ENCODE data around the gene BCL11A.
A peak's percentile ranks its signal among the peaks of the same experiment; 100 is the strongest.

The BCL11A gene

DNA sequence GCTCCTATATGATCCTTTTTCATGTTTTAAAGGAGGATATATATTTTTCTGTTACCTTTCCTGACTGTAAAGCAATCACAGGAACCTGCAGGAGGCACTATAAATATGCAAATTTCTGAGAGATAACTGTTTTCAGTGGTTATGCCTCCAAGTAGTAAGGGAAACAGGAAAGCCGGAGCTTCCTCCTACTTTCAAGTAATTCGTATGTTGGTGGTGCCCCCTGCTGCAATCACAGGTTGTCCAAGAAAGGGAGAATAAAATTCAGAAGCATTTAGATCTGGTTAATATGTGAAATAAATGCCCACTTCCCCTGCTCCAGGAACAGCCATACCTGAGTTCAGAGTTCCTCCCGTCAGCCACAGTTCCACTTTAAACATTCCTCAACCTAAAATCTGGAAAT is 12.0 kb upstream of the BCL11A start:
- Histone ChIP-seq H3K27ac (ENCODE audit: low read depth, low read length) (no peak overlapping the region), H3K27me3 (ENCODE audit: control insufficient read depth, low read length) (peaks cover 45% of the 10 kb centered on the region)
- TF ChIP-seq EZH2phosphoT487 (IDR thresholded peaks at IDR 0.05; ENCODE audit: borderline replicate concordance, low read length): no peak
- TF ChIP-seq, protein P1, sequence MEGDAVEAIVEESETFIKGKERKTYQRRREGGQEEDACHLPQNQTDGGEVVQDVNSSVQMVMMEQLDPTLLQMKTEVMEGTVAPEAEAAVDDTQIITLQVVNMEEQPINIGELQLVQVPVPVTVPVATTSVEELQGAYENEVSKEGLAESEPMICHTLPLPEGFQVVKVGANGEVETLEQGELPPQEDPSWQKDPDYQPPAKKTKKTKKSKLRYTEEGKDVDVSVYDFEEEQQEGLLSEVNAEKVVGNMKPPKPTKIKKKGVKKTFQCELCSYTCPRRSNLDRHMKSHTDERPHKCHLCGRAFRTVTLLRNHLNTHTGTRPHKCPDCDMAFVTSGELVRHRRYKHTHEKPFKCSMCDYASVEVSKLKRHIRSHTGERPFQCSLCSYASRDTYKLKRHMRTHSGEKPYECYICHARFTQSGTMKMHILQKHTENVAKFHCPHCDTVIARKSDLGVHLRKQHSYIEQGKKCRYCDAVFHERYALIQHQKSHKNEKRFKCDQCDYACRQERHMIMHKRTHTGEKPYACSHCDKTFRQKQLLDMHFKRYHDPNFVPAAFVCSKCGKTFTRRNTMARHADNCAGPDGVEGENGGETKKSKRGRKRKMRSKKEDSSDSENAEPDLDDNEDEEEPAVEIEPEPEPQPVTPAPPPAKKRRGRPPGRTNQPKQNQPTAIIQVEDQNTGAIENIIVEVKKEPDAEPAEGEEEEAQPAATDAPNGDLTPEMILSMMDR (IDR thresholded peaks at IDR 0.05; ENCODE audit: low read depth, low read length, poor library complexity, severe bottlenecking): peak; percentile 72

DNA sequence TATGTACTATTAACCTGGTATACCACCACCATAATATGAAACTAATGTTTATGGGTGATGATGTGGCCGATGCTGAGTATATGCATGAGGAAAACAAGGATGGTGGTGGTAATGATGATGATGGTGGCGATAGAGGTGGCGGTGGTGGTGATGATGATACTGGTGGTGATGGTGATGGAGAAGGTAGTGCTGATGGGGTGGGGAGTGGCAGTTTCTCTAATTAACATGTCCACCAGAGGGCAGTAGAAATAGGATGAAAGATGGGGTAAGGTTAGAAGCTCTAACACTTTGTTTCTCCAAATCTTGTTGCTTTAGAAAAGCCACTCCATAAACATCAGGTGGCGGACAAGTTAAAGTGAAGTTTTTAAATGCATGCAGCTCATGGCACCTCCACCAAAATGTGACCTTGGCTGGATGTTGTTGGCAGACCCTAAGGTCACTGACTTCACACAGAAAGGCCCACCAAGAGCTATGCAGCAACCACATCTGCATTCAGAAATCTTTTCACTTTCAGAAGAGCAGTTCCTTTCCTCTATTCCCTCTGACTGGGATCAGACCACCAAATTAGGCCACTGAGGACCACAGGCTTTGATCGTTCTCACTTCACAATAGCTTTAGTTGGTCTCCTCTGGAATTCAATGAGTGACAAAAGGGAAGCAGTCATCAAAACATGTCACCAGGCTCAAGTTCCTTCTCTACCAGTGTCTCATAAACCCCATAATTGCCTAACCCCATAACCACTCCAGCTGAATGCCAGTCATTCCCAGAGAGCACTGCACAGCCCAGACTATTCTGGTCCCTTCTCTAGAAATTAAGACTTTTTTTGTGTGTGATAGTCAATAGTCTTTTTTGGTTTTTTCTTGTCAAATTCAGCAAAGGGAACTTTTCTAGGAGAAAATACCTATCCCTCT is 7.5 kb upstream of the BCL11A start:
- H3K4me1 ChIP-seq (ENCODE audit: control insufficient read depth, low read length): peaks cover 49% of the 10 kb centered on the region
- no peak overlapping the region for H3K4me2 ChIP-seq (ENCODE audit: low read length)
- H3K27ac ChIP-seq (ENCODE audit: low read depth, low read length): no peak overlapping the region
- TF ChIP-seq, protein P1 (IDR thresholded peaks at IDR 0.05; ENCODE audit: low read depth, low read length, poor library complexity, severe bottlenecking): peak; percentile 87
- TF ChIP-seq EZH2phosphoT487 (IDR thresholded peaks at IDR 0.05; ENCODE audit: borderline replicate concordance, low read length): no peak
- no peaks in the 10 kb centered on the region for H4K20me1 ChIP-seq (ENCODE audit: control insufficient read depth, insufficient read depth, low read depth, low read length)
- H3F3A ChIP-seq (ENCODE audit: control insufficient read depth, insufficient read depth): peaks cover 13% of the 10 kb centered on the region
- no peaks in the 10 kb centered on the region for H3K9me3 ChIP-seq (ENCODE audit: control insufficient read depth, insufficient read depth, low read length)
- H3K9me2 ChIP-seq (replicated peaks; ENCODE audit: control insufficient read depth, low read length): no peaks in the 10 kb centered on the region
- H3K36me3 ChIP-seq (ENCODE audit: control insufficient read depth, low read length): no peaks in the 10 kb centered on the region
- 0 out of 2 replicates have a peak, but pooled peaks cover 2% of the 10 kb centered on the region for H3K27me3 ChIP-seq (ENCODE audit: control insufficient read depth, low read length)
- H3K79me2 ChIP-seq (ENCODE audit: control insufficient read depth, low read length): peaks cover 15% of the 10 kb centered on the region
- H3K4me3 ChIP-seq (ENCODE audit: low read length): no peak overlapping the region

More for the DNA sequence above, 12.0 kb upstream of the BCL11A start:
- H3K36me3 ChIP-seq (ENCODE audit: control insufficient read depth, low read length): no peaks in the 10 kb centered on the region
- H4K20me1 ChIP-seq (ENCODE audit: control insufficient read depth, insufficient read depth, low read depth, low read length): no peaks in the 10 kb centered on the region
- no peaks in the 10 kb centered on the region for H3K9me2 ChIP-seq (replicated peaks; ENCODE audit: control insufficient read depth, low read length)
- H3K4me3 ChIP-seq (ENCODE audit: low read length): peak overlapping the region; percentile 2; the same call in 1 of the 2 replicates
- H3K4me2 ChIP-seq (ENCODE audit: low read length): peak overlapping the region; percentile 29
- peaks cover 36% of the 10 kb centered on the region for H3K4me1 ChIP-seq (ENCODE audit: control insufficient read depth, low read length)
- H3F3A ChIP-seq (ENCODE audit: control insufficient read depth, insufficient read depth): no peaks in the 10 kb centered on the region
- no peaks in the 10 kb centered on the region for H3K9me3 ChIP-seq (ENCODE audit: control insufficient read depth, insufficient read depth, low read length)
- no peaks in the 10 kb centered on the region for H3K79me2 ChIP-seq (ENCODE audit: control insufficient read depth, low read length)

DNA sequence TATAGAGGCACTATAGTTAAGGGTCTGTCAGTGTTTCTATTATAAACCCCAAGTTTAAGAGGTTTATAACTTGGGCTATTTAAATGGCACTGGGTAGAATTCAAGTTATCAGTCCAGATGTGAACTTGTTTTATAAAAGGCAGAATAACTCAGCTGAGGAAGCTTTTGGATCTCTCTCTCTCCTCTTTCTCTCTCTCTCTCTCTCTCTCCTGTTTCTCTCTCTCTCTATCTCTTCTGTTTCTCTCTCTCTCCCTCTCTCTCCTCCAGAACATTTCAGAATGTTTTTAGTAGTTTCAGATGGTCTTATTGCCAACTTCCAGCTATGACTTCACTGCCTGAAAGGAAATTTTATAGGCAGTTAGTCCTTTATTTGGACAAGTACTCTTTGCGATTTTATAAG is 6.4 kb upstream of the BCL11A start:
- no peaks in the 10 kb centered on the region for H3K9me2 ChIP-seq (replicated peaks; ENCODE audit: control insufficient read depth, low read length)
- peaks cover 22% of the 10 kb centered on the region for H3K79me2 ChIP-seq (ENCODE audit: control insufficient read depth, low read length)
- H3K4me3 ChIP-seq (ENCODE audit: low read length): no peak overlapping the region
- peaks cover 39% of the 10 kb centered on the region for H3K4me1 ChIP-seq (ENCODE audit: control insufficient read depth, low read length)
- peaks cover 19% of the 10 kb centered on the region for H3F3A ChIP-seq (ENCODE audit: control insufficient read depth, insufficient read depth)
- no peak for TF ChIP-seq EZH2phosphoT487 (IDR thresholded peaks at IDR 0.05; ENCODE audit: borderline replicate concordance, low read length)
- TF ChIP-seq, protein P1 (IDR thresholded peaks at IDR 0.05; ENCODE audit: low read depth, low read length, poor library complexity, severe bottlenecking): no peak
- 0 out of 2 replicates have a peak, but pooled peaks cover 2% of the 10 kb centered on the region for H3K27me3 ChIP-seq (ENCODE audit: control insufficient read depth, low read length)
- H3K27ac ChIP-seq (ENCODE audit: low read depth, low read length): no peak overlapping the region
- H4K20me1 ChIP-seq (ENCODE audit: control insufficient read depth, insufficient read depth, low read depth, low read length): no peaks in the 10 kb centered on the region
- H3K36me3 ChIP-seq (ENCODE audit: control insufficient read depth, low read length): peaks cover 1% of the 10 kb centered on the region; the same call in 1 of the 2 replicates
- no peaks in the 10 kb centered on the region for H3K9me3 ChIP-seq (ENCODE audit: control insufficient read depth, insufficient read depth, low read length)
- H3K4me2 ChIP-seq (ENCODE audit: low read length): no peak overlapping the region

All from DOHH2 (cell line).